ENCODE measurements around the gene ZNF512B.
"Not testable (repeated sequence)": the region's sequence is repeated elsewhere in the genome, so short reads cannot be mapped to it uniquely, and the experiment has no call there.

The ZNF512B gene

DNA sequence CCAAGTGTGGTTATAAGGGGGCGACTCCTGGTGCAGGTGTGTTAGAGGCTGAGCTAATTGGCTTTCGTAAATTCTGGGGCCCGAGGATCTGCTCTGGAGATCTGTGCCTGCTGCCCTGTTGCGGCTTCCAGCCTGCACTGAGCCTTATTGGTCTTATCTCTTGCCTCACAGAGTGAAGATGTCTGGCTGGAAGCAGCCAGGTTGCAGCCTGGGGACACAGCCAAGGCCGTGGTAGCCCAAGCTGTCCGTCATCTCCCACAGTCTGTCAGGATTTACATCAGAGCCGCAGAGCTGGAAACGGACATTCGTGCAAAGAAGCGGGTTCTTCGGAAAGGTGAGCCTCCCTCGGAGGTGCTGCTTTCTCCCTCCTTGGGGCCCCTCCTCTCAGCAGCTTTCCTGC is 31.2 kb upstream of the ZNF512B start:
- Histone ChIP-seq H3K4me1 (ENCODE audit: control insufficient read depth, insufficient read depth, low read length) (no peaks in the 10 kb centered on the region), H3K36me3 (ENCODE audit: control insufficient read depth, insufficient read depth, low read length) (peaks cover 16% of the 10 kb centered on the region)

DNA sequence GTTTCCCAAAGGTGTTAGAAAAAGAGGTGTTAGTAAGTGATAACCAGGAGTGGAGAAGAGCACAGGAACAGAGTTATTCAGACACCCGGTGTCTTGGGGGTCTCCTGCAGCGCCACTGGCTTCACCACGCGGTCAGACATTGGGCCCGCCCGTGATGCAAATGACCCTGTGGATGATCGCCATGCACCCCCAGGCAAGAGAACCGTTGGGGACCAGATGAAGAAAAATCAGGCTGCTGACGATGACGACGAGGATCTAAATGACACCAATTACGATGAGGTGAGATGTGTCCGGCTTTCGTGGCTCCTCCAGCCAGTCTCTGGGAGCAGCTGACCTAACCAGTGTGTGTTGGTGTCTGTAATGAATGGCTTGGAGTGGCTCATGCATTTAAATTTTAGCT is 13.2 kb upstream of the ZNF512B start:
- H3K9me3 ChIP-seq (ENCODE audit: control insufficient read depth, low read length): no peaks in the 10 kb centered on the region
- H3K36me3 ChIP-seq (ENCODE audit: control insufficient read depth, insufficient read depth, low read length): no peaks in the 10 kb centered on the region
- H3K9ac ChIP-seq (ENCODE audit: low read length): no peak overlapping the region
- H3K4me1 ChIP-seq (ENCODE audit: control insufficient read depth, insufficient read depth, low read length): peaks cover 24% of the 10 kb centered on the region
- H3K27me3 ChIP-seq (ENCODE audit: control insufficient read depth, insufficient read depth, low read length): no peaks in the 10 kb centered on the region
- H3K4me3 ChIP-seq (ENCODE audit: low read length): no peak overlapping the region

More for the DNA sequence above, 31.2 kb upstream of the ZNF512B start:
- Histone ChIP-seq H3K4me3 (ENCODE audit: low read length) (no peak overlapping the region), H3K9me3 (ENCODE audit: control insufficient read depth, low read length) (no peaks in the 10 kb centered on the region), H3K27me3 (ENCODE audit: control insufficient read depth, insufficient read depth, low read length) (no peaks in the 10 kb centered on the region), H3K9ac (ENCODE audit: low read length) (no peak overlapping the region)

DNA sequence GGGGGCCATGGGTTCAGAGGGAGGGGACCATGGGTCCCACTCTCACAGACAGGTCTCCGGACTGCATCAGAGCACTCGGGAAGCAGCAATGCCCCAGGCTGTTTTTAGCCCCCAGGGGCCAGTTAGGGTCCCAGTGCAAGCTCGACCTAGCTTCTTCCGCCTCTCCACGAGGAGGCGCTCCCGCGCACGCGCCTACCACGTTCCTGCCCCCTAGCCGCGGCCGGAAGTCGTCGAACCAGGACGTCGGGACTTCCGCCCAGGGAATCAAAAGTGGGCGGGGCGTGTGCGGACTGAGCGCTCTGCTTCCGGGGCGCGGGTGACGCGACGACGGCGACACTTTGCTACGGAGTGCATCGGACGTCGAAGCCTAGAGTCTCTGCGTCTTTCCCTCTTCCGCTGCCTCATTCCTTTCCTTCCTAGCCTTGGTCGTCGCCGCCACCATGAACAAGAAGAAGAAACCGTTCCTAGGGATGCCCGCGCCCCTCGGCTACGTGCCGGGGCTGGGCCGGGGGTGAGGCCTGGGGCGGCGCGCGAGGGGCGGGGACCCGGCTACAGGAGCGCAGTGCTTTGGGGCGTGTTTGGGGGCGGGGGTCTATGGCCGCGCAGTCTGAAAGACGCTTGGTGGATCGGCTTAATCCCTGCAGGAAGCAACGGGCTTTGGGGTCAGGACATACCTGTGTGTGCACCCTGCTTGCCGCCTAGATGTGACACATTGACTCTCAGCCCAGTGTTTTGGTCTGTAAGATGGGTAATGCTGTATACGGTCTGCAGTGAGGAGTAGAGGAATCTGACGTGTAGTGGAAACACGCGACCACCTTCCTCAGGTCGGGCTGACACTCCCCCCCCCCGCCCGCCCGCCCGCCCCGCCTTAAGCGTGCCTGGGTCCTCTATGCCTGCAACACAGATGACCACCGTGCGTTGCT is 11.3 kb upstream of the ZNF512B start, which contains the start of gene PRPF6:
Gene PRPF6 (plus strand): TSS at position 327 of the 923 bp plus-strand sequence. CDS start 114 bp downstream, at position 441.
- H3K4me3 ChIP-seq (ENCODE audit: low read length): peak within 1 kb of the TSS; percentile 82
- H3K9ac ChIP-seq (ENCODE audit: low read length): peak within 1 kb of the TSS; percentile 76
- peaks cover 31% of the 10 kb centered on the region for H3K4me1 ChIP-seq (ENCODE audit: control insufficient read depth, insufficient read depth, low read length)
- H3K36me3 ChIP-seq (ENCODE audit: control insufficient read depth, insufficient read depth, low read length): no peaks in the 10 kb centered on the region
- H3K9me3 ChIP-seq (ENCODE audit: control insufficient read depth, low read length): no peaks in the 10 kb centered on the region
- no peaks in the 10 kb centered on the region for H3K27me3 ChIP-seq (ENCODE audit: control insufficient read depth, insufficient read depth, low read length)

DNA sequence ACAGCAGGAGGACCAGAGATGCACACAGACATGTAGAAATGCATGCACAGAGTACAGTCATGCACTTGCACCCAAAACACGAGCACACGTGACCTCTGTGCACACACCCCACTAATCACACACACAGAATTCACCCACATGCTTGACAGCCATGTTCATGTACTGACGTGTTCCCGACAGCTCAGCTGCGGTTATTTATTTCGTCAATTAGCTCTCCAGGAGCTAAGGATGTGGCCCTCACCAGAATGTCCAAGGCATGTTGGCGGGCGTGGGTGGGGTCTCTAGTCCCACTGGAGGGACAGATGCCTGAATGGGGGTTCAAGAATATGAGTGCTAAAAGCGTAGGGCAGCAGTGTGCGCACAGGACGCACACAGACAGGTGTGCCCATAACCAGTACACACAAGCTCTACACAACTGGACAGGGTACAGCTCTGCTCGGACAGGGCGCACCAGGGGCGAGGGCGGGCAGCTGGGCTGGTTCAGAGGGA is 10.6 kb upstream of the ZNF512B start:
- H3K36me3 ChIP-seq (ENCODE audit: control insufficient read depth, insufficient read depth, low read length): no peaks in the 10 kb centered on the region
- peaks cover 31% of the 10 kb centered on the region for H3K4me1 ChIP-seq (ENCODE audit: control insufficient read depth, insufficient read depth, low read length)
- peak overlapping the region; percentile 82 for H3K4me3 ChIP-seq (ENCODE audit: low read length)
- H3K9ac ChIP-seq (ENCODE audit: low read length): peak overlapping the region; percentile 76
- no peaks in the 10 kb centered on the region for H3K27me3 ChIP-seq (ENCODE audit: control insufficient read depth, insufficient read depth, low read length)
- H3K9me3 ChIP-seq (ENCODE audit: control insufficient read depth, low read length): no peaks in the 10 kb centered on the region

DNA sequence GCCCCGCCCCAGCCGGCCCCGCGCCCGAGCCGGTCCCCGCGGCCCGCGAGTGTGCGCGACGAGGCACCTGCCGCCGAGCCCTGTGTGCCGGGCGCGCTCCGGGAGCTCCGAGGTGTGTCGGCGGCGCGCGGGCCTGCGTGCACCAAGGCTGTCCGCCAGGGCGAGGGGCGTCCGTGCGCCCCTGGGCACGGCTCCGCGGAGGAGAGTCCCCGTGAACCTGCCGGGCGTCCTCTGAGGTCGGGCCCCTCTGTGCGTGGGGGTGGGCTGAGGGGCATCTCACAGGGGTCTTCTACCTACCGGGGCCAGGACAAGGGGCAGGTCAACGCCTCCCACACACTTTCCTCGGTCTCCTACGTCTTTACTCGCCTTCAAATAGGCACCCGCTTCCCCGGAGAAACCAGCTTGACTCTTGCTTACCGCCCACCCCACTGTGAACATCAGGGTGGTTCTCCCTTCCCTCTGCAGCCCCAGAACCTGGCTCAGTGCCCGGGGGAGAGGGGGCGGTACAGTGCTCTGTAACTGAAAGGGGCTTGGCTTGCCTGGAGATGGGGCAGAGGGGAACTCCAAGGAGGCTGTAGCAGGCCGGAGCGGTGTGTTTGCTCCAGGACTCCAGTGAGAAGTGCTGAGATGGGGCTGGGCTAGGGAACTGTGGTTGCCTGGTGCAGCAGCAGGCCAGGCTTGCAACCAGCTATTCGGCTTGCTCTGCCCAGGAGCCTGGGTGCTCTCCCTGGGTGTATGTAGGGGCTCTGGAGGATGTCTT is 10.0 kb upstream of the ZNF512B start, which contains the start of gene SAMD10:
Gene SAMD10 (minus strand): TSS at position 86 of the 760 bp plus-strand sequence. CDS start 175 bp downstream, outside the sequence.
- H3K9me3 ChIP-seq (ENCODE audit: control insufficient read depth, low read length): no peaks in the 10 kb centered on the region
- H3K4me3 ChIP-seq (ENCODE audit: low read length): peak within 1 kb of the TSS; percentile 82
- no peaks in the 10 kb centered on the region for H3K27me3 ChIP-seq (ENCODE audit: control insufficient read depth, insufficient read depth, low read length)
- peak within 1 kb of the TSS; percentile 76 for H3K9ac ChIP-seq (ENCODE audit: low read length)
- peaks cover 34% of the 10 kb centered on the region for H3K4me1 ChIP-seq (ENCODE audit: control insufficient read depth, insufficient read depth, low read length)
- H3K36me3 ChIP-seq (ENCODE audit: control insufficient read depth, insufficient read depth, low read length): no peaks in the 10 kb centered on the region

DNA sequence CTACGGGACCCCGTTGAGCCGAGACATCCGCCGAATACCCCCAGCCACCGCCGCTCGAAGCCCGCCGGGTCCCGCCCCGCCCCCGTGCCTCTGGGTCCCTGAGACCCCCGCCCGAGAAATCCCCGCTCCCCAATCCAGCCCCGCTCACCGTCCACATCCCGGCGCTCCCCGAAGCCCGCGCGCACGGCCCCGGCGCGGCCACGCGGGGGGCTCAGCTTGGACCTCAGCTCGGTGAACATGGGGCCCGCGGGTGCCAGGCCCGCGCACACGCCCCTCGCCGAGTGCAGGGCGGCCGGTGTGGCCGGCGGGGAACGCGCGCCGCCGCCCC is 9.5 kb upstream of the ZNF512B start:
- no peaks in the 10 kb centered on the region for H3K9me3 ChIP-seq (ENCODE audit: control insufficient read depth, low read length)
- peaks cover 39% of the 10 kb centered on the region for H3K4me1 ChIP-seq (ENCODE audit: control insufficient read depth, insufficient read depth, low read length)
- H3K36me3 ChIP-seq (ENCODE audit: control insufficient read depth, insufficient read depth, low read length): no peaks in the 10 kb centered on the region
- no peak overlapping the region for H3K4me3 ChIP-seq (ENCODE audit: low read length)
- peak overlapping the region; percentile 57 for H3K9ac ChIP-seq (ENCODE audit: low read length)
- no peaks in the 10 kb centered on the region for H3K27me3 ChIP-seq (ENCODE audit: control insufficient read depth, insufficient read depth, low read length)

DNA sequence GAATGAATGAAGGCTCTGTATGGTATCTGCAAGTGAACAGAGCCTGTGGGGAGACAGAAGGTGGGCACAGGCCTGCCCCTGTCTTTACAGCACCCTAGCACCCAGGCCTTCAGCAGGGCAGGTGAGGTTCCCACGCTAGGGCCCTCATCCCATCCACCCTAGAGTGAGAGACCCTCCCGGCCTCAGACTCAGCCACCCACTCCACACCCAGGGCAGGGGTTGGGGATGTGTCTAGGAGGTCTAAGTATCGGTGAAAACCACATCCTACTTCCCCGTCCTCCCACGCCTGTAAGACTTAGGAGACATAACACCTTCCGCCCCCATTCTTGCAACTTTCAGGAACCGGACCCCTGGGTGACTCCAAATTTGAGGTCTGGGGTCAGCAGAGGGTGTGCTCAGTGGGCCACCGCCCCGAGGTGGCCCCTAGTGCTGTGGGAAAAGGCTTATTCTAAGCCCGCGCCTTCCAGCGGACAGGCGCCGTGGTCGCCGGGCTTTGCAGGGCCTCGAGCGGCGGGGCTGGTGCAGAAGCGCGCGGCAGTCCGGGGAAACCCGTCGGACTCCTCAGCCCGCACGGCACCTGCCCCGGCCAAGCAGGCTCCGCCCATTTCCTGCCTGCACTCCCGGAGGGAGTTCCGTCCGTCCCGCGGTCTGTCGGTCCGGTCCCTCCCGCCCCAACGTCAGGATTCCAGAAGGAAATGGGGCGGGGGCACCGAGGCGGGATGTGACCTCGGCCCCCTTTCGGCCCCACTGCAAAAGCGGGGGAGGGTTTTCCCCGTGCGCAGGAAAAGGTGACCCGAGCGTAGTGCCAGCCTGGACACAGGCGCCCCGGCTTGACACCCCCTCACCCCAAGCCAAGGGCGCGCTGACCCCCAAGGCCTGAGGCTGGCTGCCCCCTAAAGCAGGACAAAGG is 8.8 kb upstream of the ZNF512B start:
- Histone ChIP-seq H3K27me3 (ENCODE audit: control insufficient read depth, insufficient read depth, low read length) (no peaks in the 10 kb centered on the region), H3K4me3 (ENCODE audit: low read length) (peak overlapping the region; percentile 36), H3K9me3 (ENCODE audit: control insufficient read depth, low read length) (no peaks in the 10 kb centered on the region), H3K9ac (ENCODE audit: low read length) (peak overlapping the region; percentile 57), H3K4me1 (ENCODE audit: control insufficient read depth, insufficient read depth, low read length) (peaks cover 45% of the 10 kb centered on the region), H3K36me3 (ENCODE audit: control insufficient read depth, insufficient read depth, low read length) (no peaks in the 10 kb centered on the region)

DNA sequence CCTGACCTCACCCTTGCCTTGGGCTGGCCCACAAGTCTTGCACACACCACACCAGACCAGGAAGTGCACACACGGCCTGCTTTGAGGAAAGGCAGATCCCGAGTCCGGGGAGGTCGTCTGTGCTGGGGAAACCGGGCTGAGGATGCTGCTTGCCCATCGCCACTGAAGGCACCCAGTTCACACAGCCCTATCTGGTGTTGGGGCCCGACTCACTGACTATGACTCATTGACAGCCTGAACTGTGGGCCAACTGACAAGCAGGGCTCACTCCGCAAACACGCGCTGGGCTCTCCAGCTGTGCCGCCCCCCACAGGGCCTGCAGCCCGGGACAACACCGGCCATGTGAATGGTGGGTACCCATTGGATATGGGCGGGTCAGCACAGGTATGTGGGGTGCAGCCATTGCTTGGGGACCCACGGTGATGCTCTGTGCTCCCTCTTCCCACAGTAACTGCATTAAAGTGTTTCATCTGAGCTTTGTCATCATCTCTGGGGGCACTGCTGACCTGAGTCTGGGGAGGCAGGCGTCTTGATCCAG is 8.1 kb upstream of the ZNF512B start:
- Histone ChIP-seq H3K9ac (ENCODE audit: low read length) (no peak overlapping the region), H3K4me3 (ENCODE audit: low read length) (no peak overlapping the region), H3K4me1 (ENCODE audit: control insufficient read depth, insufficient read depth, low read length) (peaks cover 48% of the 10 kb centered on the region)

DNA sequence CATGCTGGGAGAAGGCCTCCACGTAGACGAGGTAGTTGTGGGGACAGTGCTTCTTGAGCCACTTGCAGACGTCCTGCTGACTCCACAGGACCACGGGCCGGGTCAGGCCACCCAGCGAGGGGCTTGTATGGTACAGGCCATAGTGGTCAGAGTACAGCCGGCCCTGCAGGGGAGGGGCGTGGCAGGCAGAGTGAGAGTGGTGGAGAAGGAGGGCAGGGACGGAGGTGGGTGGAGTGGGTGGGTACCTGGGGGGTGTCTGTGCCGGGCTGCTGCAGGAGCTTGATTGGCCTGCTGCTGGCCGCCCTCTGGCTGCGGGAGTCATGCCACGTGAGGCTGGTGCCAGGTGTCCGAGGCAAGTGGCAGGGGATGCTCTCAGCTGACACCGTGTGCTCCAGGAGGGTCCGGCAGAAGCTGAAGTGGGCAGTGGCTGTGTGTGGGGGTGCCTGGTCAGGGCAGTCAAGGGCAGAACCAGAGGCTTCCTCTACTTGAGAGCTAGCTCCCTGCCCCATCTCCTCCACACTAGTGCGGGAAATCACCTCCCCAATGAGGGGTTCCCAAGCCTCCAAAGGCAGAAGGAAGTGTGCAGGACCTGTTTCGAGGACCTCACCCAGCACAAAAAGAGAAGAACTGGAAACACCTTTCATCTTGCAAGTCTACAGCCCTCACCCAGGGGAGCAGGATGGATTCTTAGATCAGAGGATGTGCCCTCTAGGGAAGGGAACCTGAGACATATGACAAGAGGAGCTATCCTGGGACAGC is 7.4 kb upstream of the ZNF512B start:
- Histone ChIP-seq H3K9me3 (ENCODE audit: control insufficient read depth, low read length) (no peaks in the 10 kb centered on the region), H3K4me1 (ENCODE audit: control insufficient read depth, insufficient read depth, low read length) (peaks cover 48% of the 10 kb centered on the region), H3K4me3 (ENCODE audit: low read length) (no peak overlapping the region), H3K27me3 (ENCODE audit: control insufficient read depth, insufficient read depth, low read length) (no peaks in the 10 kb centered on the region), H3K9ac (ENCODE audit: low read length) (no peak overlapping the region), H3K36me3 (ENCODE audit: control insufficient read depth, insufficient read depth, low read length) (no peaks in the 10 kb centered on the region)

More for the DNA sequence above, 8.1 kb upstream of the ZNF512B start:
- no peaks in the 10 kb centered on the region for H3K9me3 ChIP-seq (ENCODE audit: control insufficient read depth, low read length)
- no peaks in the 10 kb centered on the region for H3K36me3 ChIP-seq (ENCODE audit: control insufficient read depth, insufficient read depth, low read length)
- H3K27me3 ChIP-seq (ENCODE audit: control insufficient read depth, insufficient read depth, low read length): no peaks in the 10 kb centered on the region

DNA sequence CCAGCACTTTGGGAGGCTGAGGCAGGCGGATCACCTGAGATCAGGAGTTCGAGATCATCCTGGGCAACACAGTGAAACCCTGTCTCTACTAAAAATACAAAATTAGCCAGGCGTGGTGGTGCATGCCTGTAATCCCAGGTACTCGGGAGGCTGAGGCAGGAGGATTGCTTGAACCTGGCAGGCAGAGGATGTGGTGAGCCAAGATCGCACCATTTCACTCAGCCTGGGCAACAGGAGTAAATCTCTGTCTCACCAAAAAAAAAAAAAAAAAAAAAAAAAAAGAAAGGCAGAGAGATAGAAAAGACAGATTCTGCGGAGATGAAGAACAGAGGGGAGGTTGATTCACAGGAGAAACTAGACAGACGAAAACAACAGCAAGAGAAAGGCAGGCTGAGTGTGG is 6.8 kb upstream of the ZNF512B start:
- not testable (repeated sequence) for H3K9ac ChIP-seq (ENCODE audit: low read length); H3K9me3 ChIP-seq (ENCODE audit: control insufficient read depth, low read length); H3K27me3 ChIP-seq (ENCODE audit: control insufficient read depth, insufficient read depth, low read length); H3K36me3 ChIP-seq (ENCODE audit: control insufficient read depth, insufficient read depth, low read length); H3K4me3 ChIP-seq (ENCODE audit: low read length)
- H3K4me1 ChIP-seq (ENCODE audit: control insufficient read depth, insufficient read depth, low read length): peaks cover 43% of the 10 kb centered on the region

Data from mucosa of stomach (tissue), 1 donor.